ENCODE measurements around the gene TMIGD3. TPM values are rescaled to one million over a fixed set of nuclear protein-coding genes. Genes with fewer than 3 reads are reported as not detected.
A peak's percentile ranks its signal among the peaks of the same experiment; 100 is the strongest.

TMIGD3 gene
- total RNA-seq, 1 experiment from 2014 or later = not detected

GRCh38 chr1:111535256-111536191, 32.1 kb upstream of the TMIGD3 start:
- TF ChIP-seq EZH2 (IDR thresholded peaks at IDR 0.05; ENCODE audit: low read depth) = no peak
- TF ChIP-seq CTCF (conservative IDR thresholded peaks at IDR 0.05) = no peak
- CTCF ChIA-PET = interaction anchor here (0.6 kb wide), 2 partner anchors 86 to 800 kb away, joined by 3 to 8 read pairs; no protein-coding TSS in a partner anchor
- Histone ChIP-seq H4K20me1 (ENCODE audit: insufficient read depth) (no peaks in the 10 kb centered on the region), H3K4me2 (no peak overlapping the region), H2AFZ (peak overlapping the region; percentile 28; the same call in 1 of the 2 replicates), H3K79me2 (ENCODE audit: low read depth) (no peaks in the 10 kb centered on the region), H3K27ac (no peak overlapping the region), H3F3A (ENCODE audit: insufficient read depth, low read depth) (no peaks in the 10 kb centered on the region), H3K36me3 (ENCODE audit: low read depth) (no peaks in the 10 kb centered on the region), H3K9me3 (ENCODE audit: insufficient read depth, low read depth) (no peaks in the 10 kb centered on the region), H3K9me2 (ENCODE audit: insufficient read depth) (no peaks in the 10 kb centered on the region), H3K27me3 (ENCODE audit: insufficient read depth, low read depth) (no peaks in the 10 kb centered on the region), H3K4me3 (no peak overlapping the region), H3K4me1 (replicated peaks; ENCODE audit: insufficient read depth) (peaks cover 13% of the 10 kb centered on the region)
- no peak for DNase-seq
- BruUV-seq (replicated peaks) = no TSS peak
- POLR2A ChIA-PET (ENCODE audit: unreplicated experiment) = no interaction called here
- intact Hi-C loops (cut with micrococcal nuclease; ENCODE audit: unreplicated experiment) = no loop called here

- CTCF ChIA-PET = no interaction called here
- Histone ChIP-seq H3K4me2 (no peak overlapping the region), H3K4me3 (no peak overlapping the region), H3F3A (ENCODE audit: insufficient read depth, low read depth) (no peaks in the 10 kb centered on the region), H3K9me2 (ENCODE audit: insufficient read depth) (no peaks in the 10 kb centered on the region), H3K9me3 (ENCODE audit: insufficient read depth, low read depth) (no peaks in the 10 kb centered on the region), H3K27ac (no peak overlapping the region), H3K27me3 (ENCODE audit: insufficient read depth, low read depth) (no peaks in the 10 kb centered on the region), H3K36me3 (ENCODE audit: low read depth) (no peaks in the 10 kb centered on the region), H4K20me1 (ENCODE audit: insufficient read depth) (no peaks in the 10 kb centered on the region), H2AFZ (no peak overlapping the region), H3K79me2 (ENCODE audit: low read depth) (no peaks in the 10 kb centered on the region), H3K4me1 (replicated peaks; ENCODE audit: insufficient read depth) (no peaks in the 10 kb centered on the region)
- POLR2A ChIA-PET (ENCODE audit: unreplicated experiment) = no interaction called here
- DNase-seq = no peak
- intact Hi-C loops (cut with micrococcal nuclease; ENCODE audit: unreplicated experiment) = no loop called here
- no peak for TF ChIP-seq EZH2 (IDR thresholded peaks at IDR 0.05; ENCODE audit: low read depth)
- no peak for TF ChIP-seq CTCF (conservative IDR thresholded peaks at IDR 0.05)
- BruUV-seq (replicated peaks) = no TSS peak
Measured at GRCh38 chr1:111520053-111520452, 16.6 kb upstream of the TMIGD3 start.

GRCh38 chr1:111517469-111518225, 14.2 kb upstream of the TMIGD3 start:
- no peaks in the 10 kb centered on the region for H3K27me3 ChIP-seq (ENCODE audit: insufficient read depth, low read depth)
- no peaks in the 10 kb centered on the region for H3K79me2 ChIP-seq (ENCODE audit: low read depth)
- DNase-seq = no peak
- H3K27ac ChIP-seq = no peak overlapping the region
- intact Hi-C loops (cut with micrococcal nuclease; ENCODE audit: unreplicated experiment) = no loop called here
- H4K20me1 ChIP-seq (ENCODE audit: insufficient read depth) = no peaks in the 10 kb centered on the region
- ChIA-PET POLR2A (ENCODE audit: unreplicated experiment) (no interaction called here), CTCF (no interaction called here)
- H3K4me1 ChIP-seq (replicated peaks; ENCODE audit: insufficient read depth) = no peaks in the 10 kb centered on the region
- H3K4me2 ChIP-seq = no peak overlapping the region
- H3K4me3 ChIP-seq = no peak overlapping the region
- no peak for TF ChIP-seq CTCF (conservative IDR thresholded peaks at IDR 0.05)
- no peak for TF ChIP-seq EZH2 (IDR thresholded peaks at IDR 0.05; ENCODE audit: low read depth)
- H2AFZ ChIP-seq = no peak overlapping the region
- no peaks in the 10 kb centered on the region for H3K9me2 ChIP-seq (ENCODE audit: insufficient read depth)
- no peaks in the 10 kb centered on the region for H3F3A ChIP-seq (ENCODE audit: insufficient read depth, low read depth)
- H3K9me3 ChIP-seq (ENCODE audit: insufficient read depth, low read depth) = no peaks in the 10 kb centered on the region
- BruUV-seq (replicated peaks) = no TSS peak
- no peaks in the 10 kb centered on the region for H3K36me3 ChIP-seq (ENCODE audit: low read depth)
